Vagina (tissue), 2 donors: ENCODE measurements around the gene HECW1. TPM values are rescaled to one million over a fixed set of nuclear protein-coding genes. Genes with fewer than 3 reads are reported as not detected.

Experiments used
- DNase-seq, 2 donors: peaks; one replicate each; pipeline ENCODE4 v3.0.0-alpha.2; 2017; ENCODE audit errors: extremely low spot score in 2 of 2
- H3K27ac ChIP-seq: fragments of 200-600 bp; sonication (generic); one replicate; pipeline ENCODE4 v1.5.1; 2019
- H3K27me3 ChIP-seq: fragments of 200-600 bp; sonication (generic); one replicate; pipeline ENCODE4 v1.5.1; 2019
- H3K36me3 ChIP-seq, 2 donors: fragments of 200-600 bp; sonication (generic); one replicate each; pipeline ENCODE4 v1.5.1; 2017 to 2019
- H3K4me1 ChIP-seq: fragments of 200-600 bp; sonication (generic); one replicate; pipeline ENCODE4 v1.5.1; 2019
- H3K4me3 ChIP-seq, 2 donors: fragments of 200-600 bp; sonication (generic); 1 replicate in 1 of 2; 2 replicates in 1 of 2; pipeline ENCODE4 v1.5.1; 2016 to 2019
- H3K9me3 ChIP-seq: fragments of 200-600 bp; sonication (generic); one replicate; pipeline ENCODE4 v1.5.1; 2019
- CTCF ChIP-seq, 3 experiments: fragments of 450-650 bp in 2 of 3; fragments of 200-600 bp in 1 of 3; sonication (generic) in 1 of 3; IDR thresholded peaks; one replicate each; pipeline ENCODE4 v1.5.1; 2017 to 2019; ENCODE audit warnings: antibody characterized with exemption in 3 of 3, mild to moderate bottlenecking in 2 of 3, moderate library complexity in 2 of 3
- POLR2A ChIP-seq, 2 donors: fragments of 450-650 bp; IDR thresholded peaks; one replicate each; pipeline ENCODE4 v1.6.1; 2017; ENCODE audit warnings: antibody characterized with exemption in 2 of 2, mild to moderate bottlenecking in 2 of 2, moderate library complexity in 2 of 2
- POLR2AphosphoS5 ChIP-seq, 2 donors: sonication (generic); formaldehyde crosslinking; IDR thresholded peaks; one replicate each; pipeline ENCODE4 v1.9.0; 2017; ENCODE audit warnings: antibody characterized with exemption in 2 of 2, mild to moderate bottlenecking in 2 of 2, low read depth in 1 of 2; ENCODE audit not compliant: insufficient read depth in 1 of 2
- intact Hi-C: fragments of 100-400 bp; cut with DNase I; formaldehyde crosslinking; loops from one replicate; pipeline ENCODE4 v1.15.1; 2023
- total RNA-seq: library from RNA; depleted of rRNA; stranded (reverse); fragments of >200 nt; gene quantifications from one replicate; pipeline ENCODE4 v1.2.3, GENCODE V29; 2016

Gene HECW1
- total RNA-seq, 1 donor from 2014 or later, result 2.5 TPM

- intact Hi-C loops, result no loop called here
- TF ChIP-seq POLR2A (IDR thresholded peaks at IDR 0.05), result no peak
- no peak for TF ChIP-seq CTCF (IDR thresholded peaks at IDR 0.05)
- TF ChIP-seq POLR2AphosphoS5 (IDR thresholded peaks at IDR 0.05; ENCODE audit: insufficient read depth in 1 of 2, low read depth in 1 of 2), result no peak
- Histone ChIP-seq H3K36me3 (no peaks in the 10 kb centered on the region), H3K4me3 (no peak overlapping the region), H3K27ac (no peak overlapping the region), H3K4me1 (no peaks in the 10 kb centered on the region), H3K27me3 (no peaks in the 10 kb centered on the region), H3K9me3 (no peaks in the 10 kb centered on the region)
- no peak for DNase-seq
Observed at GRCh38 chr7:43314379-43315158, 202.1 kb downstream of the HECW1 start.

GRCh38 chr7:43317075-43317474 is 204.6 kb downstream of the HECW1 start:
- TF ChIP-seq POLR2AphosphoS5 (IDR thresholded peaks at IDR 0.05; ENCODE audit: insufficient read depth in 1 of 2, low read depth in 1 of 2) (no peak), CTCF (IDR thresholded peaks at IDR 0.05) (no peak), POLR2A (IDR thresholded peaks at IDR 0.05) (no peak)
- DNase-seq, result no peak
- Histone ChIP-seq H3K27me3 (no peaks in the 10 kb centered on the region), H3K4me3 (no peak overlapping the region), H3K36me3 (no peaks in the 10 kb centered on the region), H3K4me1 (no peaks in the 10 kb centered on the region), H3K9me3 (no peaks in the 10 kb centered on the region), H3K27ac (no peak overlapping the region)
- intact Hi-C loops, result no loop called here

GRCh38 chr7:43318188-43318770 is 205.8 kb downstream of the HECW1 start:
- intact Hi-C loops, result no loop called here

DNA sequence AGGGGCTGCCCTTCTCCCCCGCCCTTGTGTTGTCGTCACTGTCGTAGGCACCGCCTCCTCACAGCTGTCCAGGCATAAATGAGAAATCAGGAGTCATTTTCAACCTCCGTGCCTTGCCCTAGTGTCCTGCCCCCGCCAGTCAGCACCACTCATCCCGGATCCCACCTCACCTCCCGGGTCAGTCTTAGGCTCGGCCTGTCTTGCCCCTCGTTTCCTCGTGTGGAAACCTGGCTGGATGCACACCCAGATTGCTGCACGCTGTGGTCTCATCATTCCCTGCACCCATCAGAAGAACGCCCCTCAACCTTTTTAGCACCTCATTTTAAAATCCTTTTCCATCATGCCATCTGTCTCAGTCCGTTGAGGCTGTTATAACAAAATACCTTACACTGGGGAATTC is 213.1 kb downstream of the HECW1 start:
- no peak overlapping the region for H3K4me3 ChIP-seq
- H3K27me3 ChIP-seq, result no peaks in the 10 kb centered on the region
- H3K4me1 ChIP-seq, result no peaks in the 10 kb centered on the region
- intact Hi-C loops, result no loop called here
- H3K9me3 ChIP-seq, result no peaks in the 10 kb centered on the region
- H3K27ac ChIP-seq, result no peak overlapping the region
- DNase-seq, result no peak
- TF ChIP-seq POLR2A (IDR thresholded peaks at IDR 0.05), result no peak
- TF ChIP-seq CTCF (IDR thresholded peaks at IDR 0.05), result no peak
- no peak for TF ChIP-seq POLR2AphosphoS5 (IDR thresholded peaks at IDR 0.05; ENCODE audit: insufficient read depth in 1 of 2, low read depth in 1 of 2)
- no peaks in the 10 kb centered on the region for H3K36me3 ChIP-seq

More at GRCh38 chr7:43318188-43318770, 205.8 kb downstream of the HECW1 start:
- no peaks in the 10 kb centered on the region for H3K4me1 ChIP-seq
- TF ChIP-seq POLR2AphosphoS5 (IDR thresholded peaks at IDR 0.05; ENCODE audit: insufficient read depth in 1 of 2, low read depth in 1 of 2) (no peak), POLR2A (IDR thresholded peaks at IDR 0.05) (no peak), CTCF (IDR thresholded peaks at IDR 0.05) (no peak)
- H3K36me3 ChIP-seq, result no peaks in the 10 kb centered on the region
- H3K9me3 ChIP-seq, result no peaks in the 10 kb centered on the region
- DNase-seq, result no peak
- no peak overlapping the region for H3K4me3 ChIP-seq
- H3K27ac ChIP-seq, result no peak overlapping the region
- H3K27me3 ChIP-seq, result no peaks in the 10 kb centered on the region

GRCh38 chr7:43328336-43328735 is 215.9 kb downstream of the HECW1 start:
- H3K27me3 ChIP-seq, result no peaks in the 10 kb centered on the region
- no peak for DNase-seq
- intact Hi-C loops, result no loop called here
- no peaks in the 10 kb centered on the region for H3K9me3 ChIP-seq
- H3K36me3 ChIP-seq, result no peaks in the 10 kb centered on the region
- H3K4me1 ChIP-seq, result no peaks in the 10 kb centered on the region
- TF ChIP-seq POLR2AphosphoS5 (IDR thresholded peaks at IDR 0.05; ENCODE audit: insufficient read depth in 1 of 2, low read depth in 1 of 2) (no peak), CTCF (IDR thresholded peaks at IDR 0.05) (no peak), POLR2A (IDR thresholded peaks at IDR 0.05) (no peak)
- H3K27ac ChIP-seq, result no peak overlapping the region
- no peak overlapping the region for H3K4me3 ChIP-seq
